GM18519 (cell line): Measurements from ENCODE around the gene NFIX.
"Not testable (repeated sequence)": the region's sequence is repeated elsewhere in the genome, so short reads cannot be mapped to it uniquely, and the experiment has no call there.

Experiments
- ATAC-seq: cut with Tn5 transposase; IDR thresholded peaks from one replicate; pipeline ENCODE4 v1.9.1; 2021; ENCODE audit warnings: mild to moderate bottlenecking, moderate library complexity; ENCODE audit not compliant: unreplicated experiment, low FRiP score

The NFIX gene

DNA sequence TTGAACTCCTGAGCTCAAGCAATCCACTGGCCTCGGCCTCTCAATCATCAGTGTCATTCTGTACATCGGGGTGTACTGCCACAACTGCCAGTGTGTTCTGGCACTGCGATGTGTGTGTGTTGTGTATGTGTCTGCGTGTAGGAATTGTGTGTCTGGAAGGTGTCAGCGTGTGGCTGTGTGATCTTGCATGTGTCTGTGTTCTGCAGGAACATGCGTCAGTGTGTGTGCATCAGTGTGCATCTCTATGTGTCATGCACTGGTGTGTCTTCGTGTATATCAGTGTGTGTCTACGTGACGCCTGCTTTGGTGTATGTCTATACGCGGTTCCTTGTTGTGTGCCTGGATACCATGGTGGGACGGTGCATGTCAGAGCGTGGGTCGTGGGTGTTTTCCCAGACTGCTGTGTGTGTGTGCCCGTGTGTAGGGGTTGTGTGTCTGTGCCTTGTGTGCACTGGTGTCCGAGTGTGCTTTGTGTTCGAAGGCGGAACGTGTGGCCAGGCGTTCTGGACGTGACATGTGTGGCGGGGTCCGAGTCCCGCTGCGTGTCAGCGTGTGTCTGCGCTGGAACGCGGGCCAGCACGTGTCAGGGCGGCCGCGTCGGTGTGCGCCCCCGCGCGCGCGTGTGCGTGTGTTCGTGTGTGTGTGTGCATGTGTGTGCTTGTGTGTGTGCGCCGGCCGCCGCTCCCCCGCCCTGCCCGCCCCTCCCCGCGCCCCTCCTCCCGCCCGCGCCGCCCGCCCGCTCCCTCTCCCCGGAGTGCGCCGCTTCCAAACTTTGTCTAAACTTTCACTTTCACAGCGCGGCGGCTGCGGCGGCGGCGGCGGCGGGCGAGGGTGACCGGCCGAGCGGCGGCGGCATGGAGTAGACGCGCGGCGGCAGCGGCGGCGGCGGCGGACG, at the start of gene NFIX:
TSS of gene NFIX (plus strand) at position 775 of the 895 bp plus-strand sequence. CDS start 363 bp downstream, outside the sequence.
- no peak for ATAC-seq

DNA sequence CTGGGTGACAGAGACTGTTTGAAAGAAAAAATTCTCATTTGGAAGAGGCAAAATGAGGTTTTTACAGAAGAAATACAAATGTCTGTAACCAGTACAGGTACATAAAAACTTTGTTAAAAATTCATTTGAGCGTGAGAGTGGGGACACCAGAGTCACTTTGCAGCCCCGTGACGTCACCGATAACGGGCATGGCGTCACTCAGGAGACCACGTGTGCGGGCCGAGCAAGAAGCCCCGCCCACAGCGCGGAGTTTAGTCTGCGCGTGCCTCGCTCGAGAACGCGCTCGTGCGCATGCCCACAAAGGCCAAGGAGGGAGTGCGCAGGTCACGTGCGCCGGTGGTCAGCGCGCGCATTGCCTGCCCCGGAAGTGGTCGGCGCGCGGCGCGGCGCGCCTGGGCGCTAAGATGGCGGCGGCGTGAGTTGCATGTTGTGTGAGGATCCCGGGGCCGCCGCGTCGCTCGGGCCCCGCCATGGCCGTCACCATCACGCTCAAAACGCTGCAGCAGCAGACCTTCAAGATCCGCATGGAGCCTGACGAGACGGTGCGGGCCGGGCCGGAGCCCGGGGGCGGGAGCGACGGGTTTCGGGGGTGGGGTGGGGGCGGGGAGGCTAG, 49.7 kb upstream of the NFIX start, which contains the start of gene RAD23A:
TSS of gene RAD23A (plus strand) at position 384 of the 613 bp plus-strand sequence. CDS start at position 471, 87 bp downstream.
- peak; percentile 73 for ATAC-seq

DNA sequence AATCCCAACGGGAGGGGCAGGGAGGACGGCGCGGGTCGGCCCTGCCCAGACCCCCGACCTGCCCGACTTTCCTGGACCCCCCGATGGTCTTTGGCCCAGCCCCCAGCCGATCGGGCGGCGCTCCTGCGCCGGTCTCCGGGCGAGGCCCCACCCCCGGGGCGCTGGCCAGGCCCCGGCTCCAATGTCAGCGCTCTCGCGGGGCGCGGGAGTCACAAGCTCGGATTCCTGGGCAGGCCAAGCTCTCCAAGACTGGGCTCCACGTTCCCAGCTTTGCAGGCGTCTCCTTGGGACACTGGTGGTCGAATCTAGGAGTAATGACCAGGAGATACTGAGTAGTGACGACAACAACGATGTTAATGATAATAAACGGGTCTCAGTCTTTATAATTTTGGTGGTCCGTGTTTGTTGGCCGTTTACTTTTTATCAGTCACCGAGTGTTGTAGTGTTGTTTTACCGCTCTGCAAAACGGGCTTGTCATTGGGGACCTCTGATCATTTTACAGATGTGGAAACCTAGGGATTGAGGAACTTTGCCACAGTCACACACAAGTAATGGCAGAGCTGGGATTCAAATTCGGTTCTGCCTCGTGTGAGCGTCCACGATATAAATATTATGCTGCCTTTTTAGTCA, 49.1 kb upstream of the NFIX start:
- ATAC-seq, result no peak

DNA sequence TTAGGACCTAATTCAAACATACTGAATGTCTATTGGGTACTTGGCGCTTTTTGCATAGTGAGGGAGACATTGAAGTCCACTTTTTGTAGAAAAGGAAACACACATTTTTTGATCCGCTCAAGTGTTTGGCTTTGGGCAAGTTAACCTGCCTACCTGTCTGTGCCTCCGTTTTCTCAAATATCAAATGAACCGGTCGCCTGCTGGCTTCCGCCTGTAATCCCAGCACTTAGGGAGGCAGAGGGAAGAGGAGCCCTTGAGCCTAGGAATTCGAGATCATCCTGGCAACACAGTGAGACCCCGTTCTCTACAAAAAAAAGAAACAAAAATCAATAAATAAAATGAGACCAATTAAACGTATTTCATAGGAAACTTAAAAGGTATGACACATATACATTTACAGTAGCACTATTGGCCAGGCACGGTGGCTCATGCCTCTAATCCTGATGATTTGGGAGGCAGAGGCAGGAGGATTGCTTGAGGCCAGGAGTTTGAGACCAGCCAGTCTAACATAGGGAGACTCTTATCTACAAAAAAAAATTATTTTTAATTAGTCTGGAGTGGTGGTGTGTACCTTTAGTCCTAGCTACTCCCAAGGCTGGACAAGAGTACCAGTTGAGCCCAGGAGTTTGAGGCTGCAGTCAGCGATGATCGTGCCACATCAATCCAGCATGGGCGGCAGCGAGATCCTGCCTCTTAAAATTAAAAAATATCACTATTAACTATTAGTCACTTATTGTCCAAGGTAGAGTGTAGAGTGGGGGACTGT, 48.4 kb upstream of the NFIX start:
- ATAC-seq, result no peak

DNA sequence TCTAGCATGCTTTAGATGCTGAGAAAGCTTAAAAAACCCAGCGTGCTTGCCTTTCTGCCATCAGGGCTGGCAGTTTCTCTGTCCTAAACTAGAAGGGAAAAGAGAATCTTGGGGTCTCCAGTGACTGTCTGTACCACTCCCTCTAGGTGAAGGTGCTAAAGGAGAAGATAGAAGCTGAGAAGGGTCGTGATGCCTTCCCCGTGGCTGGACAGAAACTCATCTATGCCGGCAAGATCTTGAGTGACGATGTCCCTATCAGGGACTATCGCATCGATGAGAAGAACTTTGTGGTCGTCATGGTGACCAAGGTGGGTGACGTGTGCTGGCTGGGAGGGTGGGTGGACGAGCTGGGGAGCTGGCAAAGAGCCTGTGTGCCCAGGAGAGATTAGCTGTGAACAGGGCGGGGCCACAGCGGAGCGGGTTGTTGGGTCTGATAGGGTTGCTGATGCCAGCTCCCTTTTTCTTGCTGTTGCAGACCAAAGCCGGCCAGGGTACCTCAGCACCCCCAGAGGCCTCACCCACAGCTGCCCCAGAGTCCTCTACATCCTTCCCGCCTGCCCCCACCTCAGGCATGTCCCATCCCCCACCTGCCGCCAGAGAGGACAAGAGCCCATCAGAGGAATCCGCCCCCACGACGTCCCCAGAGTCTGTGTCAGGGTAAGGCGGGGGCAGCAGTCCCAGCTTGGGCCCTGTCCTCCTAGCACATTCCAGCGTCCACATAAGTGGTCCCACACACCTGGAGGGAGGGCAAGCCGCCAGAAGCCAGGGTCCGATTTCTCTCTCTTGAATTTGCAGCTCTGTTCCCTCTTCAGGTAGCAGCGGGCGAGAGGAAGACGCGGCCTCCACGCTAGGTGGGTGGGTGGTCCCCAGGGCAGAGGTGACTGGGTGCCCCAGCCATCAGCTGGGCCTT, 47.3 kb upstream of the NFIX start:
- ATAC-seq, result no peak

DNA sequence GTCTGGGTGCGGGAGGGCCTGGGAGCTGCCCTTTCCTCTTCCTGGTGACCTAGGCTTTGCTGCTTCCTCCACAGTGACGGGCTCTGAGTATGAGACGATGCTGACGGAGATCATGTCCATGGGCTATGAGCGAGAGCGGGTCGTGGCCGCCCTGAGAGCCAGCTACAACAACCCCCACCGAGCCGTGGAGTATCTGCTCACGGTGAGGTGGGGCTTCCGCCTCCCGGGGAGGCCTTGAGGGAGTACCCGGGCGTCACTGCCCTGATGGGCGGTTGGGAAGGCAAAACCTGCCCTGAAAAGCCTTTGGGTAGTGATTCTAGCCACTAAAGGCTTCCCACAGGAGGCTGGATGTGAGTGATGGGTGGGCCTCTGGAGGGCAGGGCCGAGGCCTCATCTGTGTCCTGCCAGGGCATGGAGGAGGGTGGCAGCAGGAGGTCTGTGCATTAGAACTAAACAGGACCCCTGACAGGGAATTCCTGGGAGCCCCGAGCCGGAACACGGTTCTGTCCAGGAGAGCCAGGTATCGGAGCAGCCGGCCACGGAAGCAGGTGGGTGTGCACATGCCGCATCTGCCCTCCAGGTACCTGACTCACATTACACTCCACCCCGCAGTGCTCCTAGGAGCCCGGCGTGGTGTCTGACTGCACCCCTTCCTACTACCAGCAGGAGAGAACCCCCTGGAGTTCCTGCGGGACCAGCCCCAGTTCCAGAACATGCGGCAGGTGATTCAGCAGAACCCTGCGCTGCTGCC, 46.5 kb upstream of the NFIX start:
- ATAC-seq, result no peak

DNA sequence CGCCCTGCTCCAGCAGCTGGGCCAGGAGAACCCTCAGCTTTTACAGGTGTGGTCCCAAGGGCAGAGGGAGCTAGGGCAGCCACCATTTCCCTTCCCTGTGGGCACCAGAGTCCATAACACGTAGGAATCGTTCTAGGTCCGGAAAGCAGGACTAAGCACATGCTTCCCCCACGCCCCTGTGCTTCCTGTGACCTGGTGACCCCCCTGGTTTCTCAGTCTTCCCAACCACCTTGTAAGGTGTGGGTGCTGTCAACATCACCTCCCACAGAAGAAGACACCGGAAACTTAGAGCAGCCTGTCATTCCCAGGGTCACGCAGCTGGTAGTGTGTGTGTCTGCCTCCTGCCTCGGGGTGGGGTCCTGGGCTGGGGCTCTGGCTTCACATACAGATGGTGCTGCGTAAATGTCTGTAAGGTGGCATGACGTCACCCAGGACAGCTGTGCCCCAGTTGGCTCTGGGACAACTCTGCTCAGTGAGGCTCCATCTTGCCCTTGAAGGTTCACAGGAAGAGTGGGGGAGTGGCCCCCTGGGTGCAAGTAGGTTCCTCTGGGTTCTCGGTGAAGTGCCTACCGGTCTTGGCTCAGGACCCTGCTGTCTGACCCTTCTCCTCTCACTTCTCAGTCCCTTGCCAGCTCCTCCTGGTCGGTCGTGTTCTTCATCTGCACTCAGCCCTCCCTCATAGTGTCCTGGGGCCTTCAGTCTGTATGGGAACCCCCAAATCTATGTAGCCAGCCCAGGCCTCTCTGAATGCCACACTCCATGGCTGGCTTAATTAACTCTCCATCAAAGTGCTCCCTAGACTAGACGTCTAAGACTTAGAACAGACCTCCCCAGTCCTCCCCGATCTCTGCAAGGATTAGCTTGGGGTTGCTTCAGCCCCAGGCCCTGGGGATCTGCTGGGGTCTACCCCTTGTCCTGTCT, 45.7 kb upstream of the NFIX start:
- no peak for ATAC-seq

DNA sequence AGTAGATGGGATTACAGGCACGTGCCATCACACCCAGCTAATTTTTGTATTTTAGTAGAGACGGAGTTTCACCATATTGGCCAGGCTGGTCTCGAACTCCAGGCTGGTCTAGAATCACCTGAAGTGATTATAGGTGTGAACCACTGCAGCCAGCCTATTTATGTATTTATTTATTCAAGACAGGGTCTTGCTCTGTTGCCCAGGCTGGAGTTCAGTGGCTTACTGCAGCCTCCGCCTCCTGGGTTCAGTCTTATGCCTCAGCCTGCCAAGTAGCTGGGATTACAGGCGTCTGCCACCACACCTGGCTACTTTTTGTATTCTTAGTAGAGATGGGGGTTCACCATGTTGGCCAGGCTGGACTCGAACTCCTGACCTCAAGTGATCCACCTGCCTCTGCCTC, 43.2 kb upstream of the NFIX start:
- not testable (repeated sequence) for ATAC-seq

DNA sequence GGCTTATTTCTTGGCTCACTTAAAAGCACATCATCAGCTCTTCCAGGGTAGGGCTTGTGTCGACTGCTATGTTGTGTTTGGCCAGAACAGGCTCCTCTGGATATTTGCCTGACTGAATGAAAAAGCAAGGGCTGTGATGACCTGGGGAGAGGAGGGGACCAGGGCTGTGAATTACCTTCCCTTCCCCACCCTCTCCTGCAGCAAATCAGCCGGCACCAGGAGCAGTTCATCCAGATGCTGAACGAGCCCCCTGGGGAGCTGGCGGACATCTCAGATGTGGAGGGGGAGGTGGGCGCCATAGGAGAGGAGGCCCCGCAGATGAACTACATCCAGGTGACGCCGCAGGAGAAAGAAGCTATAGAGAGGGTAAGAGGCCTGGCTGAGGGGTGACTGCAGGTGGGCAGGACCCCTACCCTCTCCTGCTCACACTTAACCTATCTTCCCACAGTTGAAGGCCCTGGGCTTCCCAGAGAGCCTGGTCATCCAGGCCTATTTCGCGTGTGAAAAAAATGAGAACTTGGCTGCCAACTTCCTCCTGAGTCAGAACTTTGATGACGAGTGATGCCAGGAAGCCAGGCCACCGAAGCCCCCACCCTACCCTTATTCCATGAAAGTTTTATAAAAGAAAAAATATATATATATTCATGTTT, 42.7 kb upstream of the NFIX start:
- ATAC-seq, result no peak

DNA sequence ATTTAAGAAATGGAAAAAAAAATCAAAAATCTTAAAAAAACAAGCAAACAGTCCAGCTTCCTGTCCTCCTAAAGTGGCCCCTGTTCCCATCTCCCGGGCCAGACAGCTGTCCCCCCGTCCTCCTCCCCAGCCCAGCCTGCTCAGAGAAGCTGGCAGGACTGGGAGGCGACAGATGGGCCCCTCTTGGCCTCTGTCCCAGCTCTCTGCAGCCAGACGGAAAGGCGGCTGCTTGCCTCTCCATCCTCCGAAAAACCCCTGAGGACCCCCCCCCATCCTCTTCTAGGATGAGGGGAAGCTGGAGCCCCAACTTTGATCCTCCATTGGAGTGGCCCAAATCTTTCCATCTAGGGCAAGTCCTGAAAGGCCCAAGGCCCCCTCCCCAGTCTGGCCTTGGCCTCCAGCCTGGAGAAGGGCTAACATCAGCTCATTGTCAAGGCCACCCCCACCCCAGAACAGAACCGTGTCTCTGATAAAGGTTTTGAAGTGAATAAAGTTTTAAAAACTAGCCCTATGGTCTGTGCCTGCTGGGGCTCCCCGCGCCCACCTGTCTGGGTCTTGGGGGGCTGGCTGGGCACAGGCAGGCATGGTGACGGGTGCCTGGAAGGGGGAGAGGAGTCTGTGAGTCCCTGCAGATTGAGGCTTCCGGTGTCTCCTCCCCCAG, 42.0 kb upstream of the NFIX start:
- no peak for ATAC-seq

DNA sequence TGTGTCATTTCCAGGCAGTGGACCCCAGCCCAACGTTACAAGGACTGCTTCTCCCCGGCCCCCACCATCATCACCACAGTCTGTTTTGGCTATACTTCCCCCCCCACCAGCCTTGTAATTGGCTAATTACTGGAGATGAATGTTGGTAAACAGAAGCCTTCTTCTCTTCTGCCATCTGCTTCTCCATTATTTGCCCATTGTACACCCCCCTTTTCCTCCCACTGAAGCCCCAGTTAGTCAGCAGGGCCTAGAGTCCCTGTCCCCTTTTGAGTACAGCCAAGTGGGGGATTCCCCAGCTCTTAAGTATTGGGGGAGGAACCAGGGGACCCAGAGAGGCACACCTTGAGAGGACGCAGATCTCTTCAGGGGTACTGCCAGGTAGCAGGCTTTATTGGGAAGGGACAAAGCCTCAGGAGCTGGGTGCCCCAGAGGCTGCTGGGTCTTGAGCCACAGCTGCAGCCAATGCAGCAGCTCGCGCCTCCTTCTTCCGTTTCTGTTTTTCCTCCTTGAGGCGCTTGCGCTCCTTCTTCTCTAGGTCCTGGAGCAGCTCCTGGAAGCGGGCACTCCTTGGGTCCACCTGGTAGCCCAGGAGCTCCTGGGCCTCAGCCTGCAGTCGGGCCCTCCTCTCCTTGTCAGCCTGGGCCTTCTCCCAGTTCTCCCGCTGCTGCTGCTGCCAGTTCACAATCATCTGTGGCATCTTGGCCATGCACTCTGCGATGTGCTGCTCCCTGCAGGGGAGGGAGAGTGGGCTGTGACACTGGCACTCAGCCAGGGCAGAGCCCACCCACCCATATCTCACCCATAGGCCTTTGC, 41.3 kb upstream of the NFIX start:
- no peak for ATAC-seq

DNA sequence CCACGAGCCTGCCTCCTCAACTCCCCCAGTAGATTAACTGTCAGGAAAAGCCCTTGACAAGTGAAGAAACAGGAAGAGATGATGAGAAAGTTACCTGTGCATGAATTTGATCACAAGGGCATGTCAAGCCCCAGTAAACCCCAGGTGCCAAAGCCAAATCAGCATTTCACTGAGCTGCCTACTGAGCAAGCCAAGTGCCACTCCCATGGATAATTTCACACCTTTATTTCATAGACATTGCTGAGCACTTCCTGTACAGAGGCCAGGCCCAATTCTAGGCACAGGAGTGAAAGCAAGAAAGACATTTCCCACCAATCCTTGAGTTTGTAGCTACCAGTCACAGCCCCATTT, 40.7 kb upstream of the NFIX start:
- no peak for ATAC-seq

DNA sequence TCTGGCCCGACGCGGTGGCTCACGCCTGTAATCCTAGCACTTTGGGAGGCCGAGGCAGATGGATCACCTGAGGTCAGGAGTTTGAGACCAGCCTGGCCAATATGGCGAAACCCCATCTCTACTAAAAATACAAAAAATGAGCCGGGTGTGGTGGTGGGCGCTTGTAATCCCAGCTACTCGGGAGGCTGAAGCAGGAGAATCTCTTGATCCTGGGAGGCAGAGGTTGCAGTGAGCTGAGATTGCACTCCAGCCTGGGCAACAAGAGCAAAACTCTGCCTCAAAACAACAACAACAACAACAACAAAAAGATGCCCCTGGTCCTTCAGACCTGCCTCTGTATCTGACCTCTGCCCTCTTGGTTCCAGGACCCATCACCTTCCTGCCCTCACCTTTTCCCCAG, 39.7 kb upstream of the NFIX start:
- ATAC-seq, result not testable (repeated sequence)

DNA sequence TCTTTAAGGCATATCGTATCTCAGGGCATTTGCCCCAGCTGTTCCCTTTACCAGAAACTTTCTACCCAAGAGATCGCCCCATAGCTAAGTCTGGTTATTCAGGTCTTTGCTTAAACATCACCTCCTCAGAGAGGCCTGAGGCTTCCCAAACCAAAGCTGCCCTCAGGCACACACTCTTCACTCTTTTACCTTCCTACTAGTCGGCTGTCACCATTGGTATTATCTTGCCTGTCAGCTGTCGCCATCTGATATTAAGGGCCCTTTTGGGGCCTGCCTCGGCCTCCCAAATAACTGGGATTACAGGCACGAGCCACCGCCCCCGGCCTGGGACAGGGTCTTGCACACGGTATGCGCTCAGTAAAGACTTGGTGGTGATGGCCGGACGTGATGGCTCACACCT, 39.3 kb upstream of the NFIX start:
- ATAC-seq, result no peak

DNA sequence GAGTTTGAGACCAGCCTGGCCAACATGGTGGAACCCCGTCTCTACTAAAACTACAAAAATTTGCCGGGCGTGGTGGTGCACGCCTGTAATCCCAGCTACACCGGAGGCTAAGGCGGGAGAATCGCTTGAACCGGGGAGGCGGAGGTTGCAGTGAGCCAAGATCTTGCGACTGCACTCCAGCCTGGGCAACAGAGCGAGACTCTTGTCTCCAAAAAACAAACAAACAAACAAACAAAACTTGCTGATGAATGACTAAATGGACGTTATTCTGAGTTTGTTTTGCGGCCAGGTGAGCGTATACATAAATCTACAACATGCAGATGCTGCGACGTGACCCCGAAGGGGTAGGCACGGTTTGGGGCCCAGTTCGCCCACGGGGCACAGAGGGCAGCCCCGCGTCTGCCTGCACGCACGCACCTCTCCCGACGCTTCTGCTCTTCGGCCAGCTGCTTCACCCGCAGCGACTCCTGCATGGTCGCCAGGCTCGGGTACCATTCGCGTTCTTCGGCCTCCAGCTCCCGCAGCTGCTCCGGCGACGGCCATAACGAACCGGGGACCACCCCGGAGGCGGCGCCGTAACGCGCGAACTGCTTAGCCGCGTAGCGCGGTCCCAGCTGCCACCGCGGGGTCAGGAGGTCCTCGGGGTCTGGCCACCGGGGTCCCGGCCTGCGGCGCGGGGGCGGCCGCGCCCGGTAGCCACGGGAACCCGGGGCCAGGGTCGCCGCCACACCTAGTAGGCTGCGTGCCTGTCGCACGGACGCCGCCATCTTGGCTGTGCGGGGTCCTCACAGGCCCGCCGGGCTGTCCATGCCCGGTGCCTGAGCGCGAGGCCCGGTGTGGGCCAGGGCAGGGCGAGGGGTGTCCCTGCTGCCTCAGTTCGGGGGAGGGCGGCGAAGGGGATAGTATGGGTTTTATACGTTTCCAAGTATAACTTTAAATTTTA, 38.6 kb upstream of the NFIX start, which contains the start of gene GADD45GIP1:
TSS of gene GADD45GIP1 (minus strand) at position 778 of the 943 bp plus-strand sequence. CDS start at position 767, 11 bp downstream.
- peak; percentile 47 for ATAC-seq
